ENCODE data around the gene HSPB3.
"Not testable (repeated sequence)": the region's sequence is repeated elsewhere in the genome, so short reads cannot be mapped to it uniquely, and the experiment has no call there.

Gene HSPB3

GRCh38 chr5:54426209-54426608, 29.3 kb upstream of the HSPB3 start:
- no peak for TF ChIP-seq CTCF (IDR thresholded peaks at IDR 0.05)
- no peak overlapping the region for H3K27ac ChIP-seq

GRCh38 chr5:54434650-54435049, 20.8 kb upstream of the HSPB3 start:
- H2AFZ ChIP-seq; H3K27me3 ChIP-seq (ENCODE audit: control insufficient read depth, insufficient read depth, low read length); H3K4me2 ChIP-seq (ENCODE audit: low read length); H3K27ac ChIP-seq; H3K4me3 ChIP-seq (ENCODE audit: low read depth, low read length); H3K9ac ChIP-seq; H3K4me1 ChIP-seq; H3K79me2 ChIP-seq; H3K36me3 ChIP-seq (ENCODE audit: control insufficient read depth, insufficient read depth, low read length); H3K9me3 ChIP-seq (ENCODE audit: control insufficient read depth, low read length): not testable (repeated sequence)

More at GRCh38 chr5:54426209-54426608, 29.3 kb upstream of the HSPB3 start:
- no peaks in the 10 kb centered on the region for H3K79me2 ChIP-seq
- H3K4me3 ChIP-seq (ENCODE audit: low read depth, low read length), result no peak overlapping the region
- H3K9ac ChIP-seq, result no peak overlapping the region
- H3K4me2 ChIP-seq (ENCODE audit: low read length), result no peak overlapping the region
- H3K9me3 ChIP-seq (ENCODE audit: control insufficient read depth, low read length), result no peaks in the 10 kb centered on the region
- no peak overlapping the region for H2AFZ ChIP-seq
- no peaks in the 10 kb centered on the region for H3K27me3 ChIP-seq (ENCODE audit: control insufficient read depth, insufficient read depth, low read length)
- H3K36me3 ChIP-seq (ENCODE audit: control insufficient read depth, insufficient read depth, low read length), result no peaks in the 10 kb centered on the region
- H3K4me1 ChIP-seq, result no peaks in the 10 kb centered on the region

GRCh38 chr5:54438620-54439389, 16.7 kb upstream of the HSPB3 start:
- no peak overlapping the region for H3K27ac ChIP-seq
- H3K9me3 ChIP-seq (ENCODE audit: control insufficient read depth, low read length), result no peaks in the 10 kb centered on the region
- no peaks in the 10 kb centered on the region for H3K79me2 ChIP-seq
- H3K27me3 ChIP-seq (ENCODE audit: control insufficient read depth, insufficient read depth, low read length), result no peaks in the 10 kb centered on the region
- no peaks in the 10 kb centered on the region for H3K4me1 ChIP-seq
- H3K4me2 ChIP-seq (ENCODE audit: low read length), result no peak overlapping the region
- TF ChIP-seq CTCF (IDR thresholded peaks at IDR 0.05), result no peak
- no peak overlapping the region for H3K4me3 ChIP-seq (ENCODE audit: low read depth, low read length)
- no peaks in the 10 kb centered on the region for H3K36me3 ChIP-seq (ENCODE audit: control insufficient read depth, insufficient read depth, low read length)
- no peak overlapping the region for H3K9ac ChIP-seq
- no peak overlapping the region for H2AFZ ChIP-seq

- Histone ChIP-seq H3K4me1 (no peaks in the 10 kb centered on the region), H3K4me2 (ENCODE audit: low read length) (no peak overlapping the region), H3K4me3 (ENCODE audit: low read depth, low read length) (no peak overlapping the region), H3K79me2 (no peaks in the 10 kb centered on the region), H3K9ac (no peak overlapping the region), H3K9me3 (ENCODE audit: control insufficient read depth, low read length) (no peaks in the 10 kb centered on the region), H3K36me3 (ENCODE audit: control insufficient read depth, insufficient read depth, low read length) (no peaks in the 10 kb centered on the region), H2AFZ (no peak overlapping the region), H3K27me3 (ENCODE audit: control insufficient read depth, insufficient read depth, low read length) (no peaks in the 10 kb centered on the region), H3K27ac (no peak overlapping the region)
- no peak for TF ChIP-seq CTCF (IDR thresholded peaks at IDR 0.05)
Measured at GRCh38 chr5:54440456-54440893, 15.0 kb upstream of the HSPB3 start.

GRCh38 chr5:54442271-54442670, 13.2 kb upstream of the HSPB3 start:
- Histone ChIP-seq H3K4me1 (no peaks in the 10 kb centered on the region), H2AFZ (no peak overlapping the region), H3K9ac (no peak overlapping the region), H3K4me2 (ENCODE audit: low read length) (no peak overlapping the region), H3K27ac (no peak overlapping the region), H3K9me3 (ENCODE audit: control insufficient read depth, low read length) (no peaks in the 10 kb centered on the region), H3K27me3 (ENCODE audit: control insufficient read depth, insufficient read depth, low read length) (no peaks in the 10 kb centered on the region), H3K36me3 (ENCODE audit: control insufficient read depth, insufficient read depth, low read length) (no peaks in the 10 kb centered on the region), H3K4me3 (ENCODE audit: low read depth, low read length) (no peak overlapping the region), H3K79me2 (no peaks in the 10 kb centered on the region)
- no peak for TF ChIP-seq CTCF (IDR thresholded peaks at IDR 0.05)

Measured in parathyroid adenoma (tissue), 2 donors.